K562 (cell line): Measurements from ENCODE around the gene TAPBPL. TPM values are rescaled to one million over a fixed set of nuclear protein-coding genes. Genes with fewer than 3 reads are reported as not detected.
A peak's percentile ranks its signal among the peaks of the same experiment; 100 is the strongest.

Source experiments
- ATAC-seq: fragments of 200-7000 bp; cut with Tn5 transposase; 3 replicates; pipeline ENCODE4 v1.9.1; 2020; ENCODE audit warnings: moderate library complexity
- BruUV-seq: library from RNA; stranded (reverse); fragments of 400-500 nt; replicated peaks from 2 replicates; lab custom pipeline; 2021; lab: Mats Ljungman, UMichigan
- CTCF ChIA-PET: fragments of 300-600 bp; formaldehyde crosslinking; extraction: SDS; loops from one replicate; lab custom pipeline; 2021; ENCODE audit warnings: low intra/inter-chr PET ratio; lab: Yijun Ruan, JAX
- POLR2A ChIA-PET: fragments of 300-600, 350-650 bp; sonication (Branson Sonifier 250); formaldehyde crosslinking; extraction: SDS; loops from one replicate; lab custom pipeline; 2021; ENCODE audit warnings: antibody characterized with exemption, inconsistent platforms; lab: Yijun Ruan, JAX
- DNase-seq, 4 experiments: peaks; one replicate each; pipeline versions ENCODE4 v3.0.0 to v3.0.0-alpha.2; 2011 to 2018; ENCODE audit warnings: low spot score in 3 of 4, mixed read lengths in 3 of 4; ENCODE audit errors: extremely low read depth in 1 of 4
- FAIRE-seq: peaks from 2 replicates; lab custom pipeline; 2011; peaks lifted over from hg19 to GRCh38; lab: Jason Lieb, UNC
- H2AFZ ChIP-seq: 2 replicates; pipeline ENCODE4 v1.6.0; 2011; ENCODE audit warnings: low read depth, low read length, control low read depth, inconsistent platforms
- H3K27ac ChIP-seq: fragments of 200-600 bp; 3 replicates; pipeline ENCODE4 v1.8.0; 2011; ENCODE audit warnings: low read depth, mild to moderate bottlenecking, control low read depth, inconsistent platforms, low read length, moderate library complexity, mixed read lengths; ENCODE audit errors: extremely low read depth
- H3K27me3 ChIP-seq, 2 experiments: fragments of 300-600 bp in 1 of 2; 2 replicates in 1 of 2; 3 replicates in 1 of 2; pipeline versions ENCODE4 v1.6.0 to v1.8.0; 2011; ENCODE audit warnings: inconsistent platforms in 2 of 2, low read length in 2 of 2, mild to moderate bottlenecking in 1 of 2, mixed read lengths in 1 of 2, moderate library complexity in 1 of 2; ENCODE audit not compliant: control insufficient read depth in 2 of 2, insufficient read depth in 2 of 2
- H3K36me3 ChIP-seq: fragments of 300-600 bp; 3 replicates; pipeline ENCODE4 v1.8.0; 2011; ENCODE audit warnings: mild to moderate bottlenecking, low read length, inconsistent platforms; ENCODE audit not compliant: control insufficient read depth, insufficient read depth
- H3K4me1 ChIP-seq, 2 experiments: fragments of 200-600 bp in 1 of 2; replicated peaks in 1 of 2; 2 replicates in 1 of 2; 3 replicates in 1 of 2; pipeline versions ENCODE4 v1.5.1 to v1.8.0; 2011; ENCODE audit warnings: inconsistent platforms in 2 of 2, low read length in 2 of 2, mild to moderate bottlenecking in 1 of 2, mixed read lengths in 1 of 2, moderate library complexity in 1 of 2; ENCODE audit not compliant: control insufficient read depth in 2 of 2, insufficient read depth in 2 of 2
- H3K4me2 ChIP-seq: 2 replicates; pipeline ENCODE4 v1.6.1; 2011; ENCODE audit warnings: low read length, control low read depth, inconsistent platforms, mixed read lengths; ENCODE audit not compliant: insufficient read depth
- H3K4me3 ChIP-seq: fragments of 200-600 bp; sonication (generic), shearing (Covaris generic); 2 replicates; pipeline ENCODE4 v1.5.1; 2016; ENCODE audit warnings: control low read depth, inconsistent platforms
- H3K79me2 ChIP-seq: fragments of 200-600 bp; 3 replicates; pipeline ENCODE4 v1.8.0; 2011; ENCODE audit warnings: low read length, inconsistent platforms; ENCODE audit not compliant: control insufficient read depth, insufficient read depth
- H3K9ac ChIP-seq, 2 experiments: 2 replicates each; pipeline versions ENCODE4 v1.6.0 to v1.6.1; 2011; ENCODE audit warnings: low read depth in 2 of 2, low read length in 2 of 2, control low read depth in 1 of 2, inconsistent platforms in 1 of 2, mild to moderate bottlenecking in 1 of 2, mixed read lengths in 1 of 2; ENCODE audit not compliant: insufficient read depth in 1 of 2
- H3K9me1 ChIP-seq: one replicate; pipeline ENCODE4 v1.6.0; 2011; ENCODE audit warnings: inconsistent platforms, mild to moderate bottlenecking, low read length, moderate library complexity; ENCODE audit not compliant: control insufficient read depth, insufficient read depth
- H3K9me3 ChIP-seq: replicated peaks from 2 replicates; pipeline ENCODE4 v1.5.1; 2011; ENCODE audit warnings: low read depth, low read length, inconsistent platforms; ENCODE audit not compliant: control insufficient read depth, insufficient read depth
- H4K20me1 ChIP-seq: replicated peaks from 2 replicates; pipeline ENCODE4 v1.6.1; 2011; ENCODE audit warnings: low read length, inconsistent platforms, mixed read lengths; ENCODE audit not compliant: control insufficient read depth, insufficient read depth
- DEAF1 ChIP-seq: fragments of 450-650 bp; formaldehyde crosslinking; IDR thresholded peaks from 2 replicates; pipeline ENCODE4 v1.4.0; 2020; ENCODE audit warnings: mild to moderate bottlenecking, moderate library complexity
- EP400 ChIP-seq: fragments of 450-650 bp; IDR thresholded peaks from 2 replicates; pipeline ENCODE4 v1.6.1; 2017; ENCODE audit warnings: antibody characterized with exemption, mild to moderate bottlenecking, moderate library complexity
- NCOR1 ChIP-seq: fragments of 450-650 bp; IDR thresholded peaks from 2 replicates; pipeline ENCODE4 v1.6.1; 2016; ENCODE audit warnings: mild to moderate bottlenecking, moderate library complexity
- NONO ChIP-seq, 2 experiments: fragments of 200-400 bp in 1 of 2; fragments of 450-650 bp in 1 of 2; formaldehyde crosslinking in 1 of 2; IDR thresholded peaks; 2 replicates each; pipeline ENCODE4 v1.6.1; 2017; ENCODE audit warnings: low read depth in 2 of 2, mild to moderate bottlenecking in 2 of 2, moderate library complexity in 2 of 2, low read length in 1 of 2
- RBM22 ChIP-seq: fragments of 200-400 bp; formaldehyde crosslinking; IDR thresholded peaks from 2 replicates; pipeline ENCODE4 v1.6.1; 2018; ENCODE audit warnings: low read length, low read depth; ENCODE audit not compliant: poor library complexity, severe bottlenecking
- ZBTB7A ChIP-seq: IDR thresholded peaks from 2 replicates; pipeline ENCODE4 v1.6.1; 2011; ENCODE audit warnings: low read depth, mild to moderate bottlenecking, low read length, moderate library complexity, borderline replicate concordance; ENCODE audit not compliant: control insufficient read depth
- ZEB2 ChIP-seq: fragments of 450-650 bp; IDR thresholded peaks from 2 replicates; pipeline ENCODE4 v1.6.1; 2016
- ZNF12 ChIP-seq: sonication (generic); formaldehyde crosslinking; IDR thresholded peaks from 2 replicates; pipeline ENCODE4 v1.4.0; 2020; ENCODE audit warnings: mild to moderate bottlenecking, missing genetic modification reagents
- ZNF184 ChIP-seq: sonication (generic); formaldehyde crosslinking; IDR thresholded peaks from 2 replicates; pipeline ENCODE4 v1.5.0; 2020; ENCODE audit warnings: missing genetic modification reagents
- ZNF589 ChIP-seq: fragments of 200-800 bp; sonication (Bioruptor generic); IDR thresholded peaks from 2 replicates; pipeline ENCODE4 v1.6.1; 2016; ENCODE audit warnings: low read depth, missing genetic modification characterization, missing compliant biosample characterization
- WGBS: fragments of 100-300 bp; shearing (Covaris generic); methylation state at CpG from one replicate; pipeline ENCODE4 v1.1.6; 2016; ENCODE audit warnings: low coverage, mixed read lengths; ENCODE audit not compliant: insufficient coverage; ENCODE audit errors: missing lambda C conversion rate; 5-methylcytosine and 5-hydroxymethylcytosine counted together
- in situ Hi-C: fragments of 300-500 bp; cut with MboI; formaldehyde crosslinking; loops from 4 replicates; pipeline ENCODE4 v1.15.0; 2018; ENCODE audit warnings: inconsistent platforms, mixed read lengths
- intact Hi-C: fragments of 100-400 bp; cut with micrococcal nuclease; formaldehyde crosslinking; loops from 2 replicates; pipeline ENCODE4 v1.14.2; 2022
- polyA plus RNA-seq, 8 experiments: library from polyadenylated mRNA; depleted of rRNA in 4 of 8; stranded (reverse) in 5 of 8; unstranded in 3 of 8; fragments of >200 nt; fragmentation: Nextera tagmentation in 2 of 8; fragmentation: Illumina TruSeq in 1 of 8; extraction: Ambion mirVana in 2 of 8; extraction: Trizol in 1 of 8; gene quantifications; 2 replicates each; pipeline versions ENCODE4 v1.2.1 to v1.2.3, GENCODE V29; 2011 to 2014; ENCODE audit warnings: inconsistent platforms in 1 of 8, missing spikeins in 1 of 8
- total RNA-seq, 7 experiments: library from RNA; depleted of rRNA in 6 of 7; stranded (reverse); fragments of >200 nt in 6 of 7; fragmentation: Illumina TruSeq in 2 of 7; extraction: Trizol in 2 of 7; gene quantifications; 2 replicates each; pipeline versions ENCODE4 v1.2.1 to v1.2.3, GENCODE V29; 2011 to 2021; ENCODE audit warnings: low replicate concordance in 1 of 7

Gene TAPBPL
- total and polyA plus RNA-seq, 9 of the 15 experiments (the other 6 are each of a cell fraction or from before 2014, with no cell fraction given), result 0.29 to 1.6 (median 0.45) TPM

GRCh38 chr12:6407236-6407954, 44.4 kb upstream of the TAPBPL start:
- no peaks in the 10 kb centered on the region for H3K79me2 ChIP-seq

More at GRCh38 chr12:6407236-6407954, 44.4 kb upstream of the TAPBPL start:
- no peak overlapping the region for H3K4me2 ChIP-seq
- POLR2A ChIA-PET, result no interaction called here
- FAIRE-seq (peak; percentile 32), DNase-seq (no peak), ATAC-seq (no peak)
- H3K36me3 ChIP-seq, result no peaks in the 10 kb centered on the region
- no peak overlapping the region for H2AFZ ChIP-seq
- H3K27ac ChIP-seq, result no peak overlapping the region
- intact Hi-C loops, result no loop called here
- H3K27me3 ChIP-seq, result no peaks in the 10 kb centered on the region
- no peaks in the 10 kb centered on the region for H4K20me1 ChIP-seq
- 0 out of 2 replicates have a peak, but pooled peaks cover 1% of the 10 kb centered on the region for H3K9me3 ChIP-seq
- no peak overlapping the region for H3K9ac ChIP-seq
- no peaks in the 10 kb centered on the region for H3K9me1 ChIP-seq
- CTCF ChIA-PET, result interaction anchor here (0.6 to 0.8 kb wide), 2 partner anchors 16 to 100 kb away, joined by 3 read pairs; no protein-coding TSS in a partner anchor
- 84% methylated on average over 10 of the region's 10 CpGs for WGBS
- in situ Hi-C loops, result no loop called here
- BruUV-seq, result no TSS peak
- no peak overlapping the region for H3K4me3 ChIP-seq
- TF ChIP-seq RBM22 (no peak), ZEB2 (no peak), ZBTB7A (no peak), ZNF12 (CRISPR knock-in tag) (no peak), DEAF1 (no peak), EP400 (no peak), ZNF589 (CRISPR knock-in tag) (no peak), ZNF184 (CRISPR knock-in tag) (no peak), NCOR1 (no peak), NONO (IDR thresholded peaks at IDR 0.05; ENCODE audit: low read depth in 2 of 2, low read length in 1 of 2) (no peak)
- H3K4me1 ChIP-seq, result no peaks in the 10 kb centered on the region
